Stimulated activated CD8-positive, alpha-beta memory T cell treated with anti-CD3 and anti-CD28 coated beads, Interleukin-12 subunit alpha, Interleukin-12 subunit beta, amount 100 ng/mL, for 24 hours (primary cell): ENCODE data around the gene CDK14.

Experiments used
- DNase-seq: peaks from one replicate; pipeline ENCODE4 v3.0.0-alpha.2; 2020; ENCODE audit errors: extremely low read depth

The CDK14 gene

GRCh38 chr7:90678986-90679385 is 82.9 kb downstream of the CDK14 start:
- DNase-seq: no peak

- no peak for DNase-seq
Observed at GRCh38 chr7:90680484-90680883, 84.4 kb downstream of the CDK14 start.

GRCh38 chr7:90681336-90682022 is 85.4 kb downstream of the CDK14 start:
- no peak for DNase-seq

GRCh38 chr7:90686146-90686545 is 90.0 kb downstream of the CDK14 start:
- no peak for DNase-seq

GRCh38 chr7:90688810-90689209 is 92.7 kb downstream of the CDK14 start:
- DNase-seq: no peak

- no peak for DNase-seq
Observed at GRCh38 chr7:90689260-90689659, 93.1 kb downstream of the CDK14 start.

GRCh38 chr7:90690159-90690858 is 94.2 kb downstream of the CDK14 start:
- DNase-seq: no peak

- no peak for DNase-seq
Observed at GRCh38 chr7:90692396-90692795, 96.3 kb downstream of the CDK14 start.

GRCh38 chr7:90692947-90693346 is 96.8 kb downstream of the CDK14 start:
- no peak for DNase-seq

GRCh38 chr7:90693939-90694338 is 97.8 kb downstream of the CDK14 start:
- DNase-seq: no peak

GRCh38 chr7:90698616-90699015 is 102.5 kb downstream of the CDK14 start:
- no peak for DNase-seq

- DNase-seq: no peak
Observed at GRCh38 chr7:90701021-90701420, 104.9 kb downstream of the CDK14 start.

GRCh38 chr7:90701771-90702170 is 105.7 kb downstream of the CDK14 start:
- no peak for DNase-seq

GRCh38 chr7:90705391-90706071 is 109.4 kb downstream of the CDK14 start:
- DNase-seq: no peak

- DNase-seq: no peak
Observed at GRCh38 chr7:90706072-90706716, 110.1 kb downstream of the CDK14 start.

GRCh38 chr7:90708841-90709317 is 112.8 kb downstream of the CDK14 start:
- no peak for DNase-seq

- no peak for DNase-seq
Observed at GRCh38 chr7:90709501-90710465, 113.7 kb downstream of the CDK14 start.

- DNase-seq: no peak
Observed at GRCh38 chr7:90710466-90710850, 114.3 kb downstream of the CDK14 start.

- DNase-seq: no peak
Observed at GRCh38 chr7:90713628-90714027, 117.5 kb downstream of the CDK14 start.

GRCh38 chr7:90715067-90715466 is 118.9 kb downstream of the CDK14 start:
- DNase-seq: no peak
